Measurements from ENCODE around the gene MARCHF6. TPM values are rescaled to one million over a fixed set of nuclear protein-coding genes. Genes with fewer than 3 reads are reported as not detected.

Gene MARCHF6, protein sequence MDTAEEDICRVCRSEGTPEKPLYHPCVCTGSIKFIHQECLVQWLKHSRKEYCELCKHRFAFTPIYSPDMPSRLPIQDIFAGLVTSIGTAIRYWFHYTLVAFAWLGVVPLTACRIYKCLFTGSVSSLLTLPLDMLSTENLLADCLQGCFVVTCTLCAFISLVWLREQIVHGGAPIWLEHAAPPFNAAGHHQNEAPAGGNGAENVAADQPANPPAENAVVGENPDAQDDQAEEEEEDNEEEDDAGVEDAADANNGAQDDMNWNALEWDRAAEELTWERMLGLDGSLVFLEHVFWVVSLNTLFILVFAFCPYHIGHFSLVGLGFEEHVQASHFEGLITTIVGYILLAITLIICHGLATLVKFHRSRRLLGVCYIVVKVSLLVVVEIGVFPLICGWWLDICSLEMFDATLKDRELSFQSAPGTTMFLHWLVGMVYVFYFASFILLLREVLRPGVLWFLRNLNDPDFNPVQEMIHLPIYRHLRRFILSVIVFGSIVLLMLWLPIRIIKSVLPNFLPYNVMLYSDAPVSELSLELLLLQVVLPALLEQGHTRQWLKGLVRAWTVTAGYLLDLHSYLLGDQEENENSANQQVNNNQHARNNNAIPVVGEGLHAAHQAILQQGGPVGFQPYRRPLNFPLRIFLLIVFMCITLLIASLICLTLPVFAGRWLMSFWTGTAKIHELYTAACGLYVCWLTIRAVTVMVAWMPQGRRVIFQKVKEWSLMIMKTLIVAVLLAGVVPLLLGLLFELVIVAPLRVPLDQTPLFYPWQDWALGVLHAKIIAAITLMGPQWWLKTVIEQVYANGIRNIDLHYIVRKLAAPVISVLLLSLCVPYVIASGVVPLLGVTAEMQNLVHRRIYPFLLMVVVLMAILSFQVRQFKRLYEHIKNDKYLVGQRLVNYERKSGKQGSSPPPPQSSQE
- total RNA-seq: 100 to 1,000 TPM in 6 of 7 donors, 10 to 100 TPM in 1; 97.9 to 225 (median 182) TPM
- polyA plus RNA-seq: 10 to 100 TPM; 59.0 to 75.4 TPM
- long read RNA-seq, donor 1, full-length matches to known transcripts: 21 of 74 reads
- long read RNA-seq, donor 1, partial matches to known transcripts: 10 of 74 reads
- long read RNA-seq, donor 1, other reads (novel, unspliced or antisense): 43 of 74 reads
- long read RNA-seq, donor 2, full-length matches to known transcripts: 21 of 91 reads
- long read RNA-seq, donor 2, partial matches to known transcripts: 70 of 91 reads
- long read RNA-seq, donor 2, other reads (novel, unspliced or antisense): 0 of 91 reads
- long read RNA-seq, donor 3, full-length matches to known transcripts: 38 of 56 reads
- long read RNA-seq, donor 3, partial matches to known transcripts: 8 of 56 reads
- long read RNA-seq, donor 3, other reads (novel, unspliced or antisense): 10 of 56 reads

DNA sequence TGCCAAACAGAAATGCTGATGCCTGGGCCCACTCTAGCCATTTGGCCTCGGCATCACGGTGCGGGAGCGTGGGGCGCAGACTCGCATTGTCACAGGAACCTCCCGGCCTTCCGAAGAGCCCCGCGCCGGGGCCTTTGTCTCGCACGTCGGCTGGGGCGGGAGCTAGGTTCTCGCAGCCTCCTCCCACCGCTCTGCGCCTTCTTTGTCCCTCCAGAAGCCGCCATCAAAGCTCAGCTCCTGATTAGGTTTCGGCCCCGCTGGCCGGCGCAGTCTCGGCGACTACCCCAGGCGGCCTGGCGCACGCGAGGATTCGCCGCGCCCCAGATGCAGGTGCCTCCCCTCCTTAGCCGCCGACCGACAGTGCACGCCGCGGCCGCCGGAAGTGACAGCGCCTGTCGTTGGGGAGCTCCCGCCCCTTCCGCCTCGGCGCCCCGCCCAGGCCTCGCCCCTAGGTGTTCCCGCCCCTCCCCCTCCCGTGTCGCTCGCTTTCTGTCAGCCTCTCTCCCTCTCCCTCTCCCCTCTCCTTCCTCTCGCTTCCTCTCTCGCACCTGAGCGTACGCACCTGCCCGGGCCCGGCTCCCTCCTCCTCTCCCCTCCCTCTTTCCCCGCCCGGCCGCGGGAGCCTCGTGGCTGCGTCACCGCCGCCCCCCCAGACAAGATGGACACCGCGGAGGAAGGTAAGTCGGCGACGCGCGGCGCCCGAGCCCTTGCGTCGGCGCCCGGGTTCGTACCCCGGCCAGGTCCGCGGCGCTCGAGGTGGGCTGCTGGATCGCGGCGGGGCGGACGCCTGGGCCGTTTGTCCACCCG is at the start of gene MARCHF6:
Gene MARCHF6 (plus strand): TSS at position 455 of the 807 bp plus-strand sequence. CDS start 204 bp downstream, at position 659.
- Histone ChIP-seq H3K27me3 (no peaks in the 10 kb centered on the region), H3K27ac (peak within 1 kb of the TSS; percentile 90 to 93), H3K36me3 (no peaks in the 10 kb centered on the region), H3K4me3 (peak within 1 kb of the TSS; percentile 57), H3K9me3 (no peaks in the 10 kb centered on the region), H3K4me1 (ENCODE audit: insufficient read depth) (peaks cover 6% of the 10 kb centered on the region)
- 0 to 1% (median 1%) methylated on average over 53 to 92 of the region's 92 CpGs for WGBS, 3 donors
- intact Hi-C loops (cut with DNase I): no loop called here
- TF ChIP-seq POLR2A (IDR thresholded peaks at IDR 0.05): peak; percentile 94
- TF ChIP-seq, protein P1, sequence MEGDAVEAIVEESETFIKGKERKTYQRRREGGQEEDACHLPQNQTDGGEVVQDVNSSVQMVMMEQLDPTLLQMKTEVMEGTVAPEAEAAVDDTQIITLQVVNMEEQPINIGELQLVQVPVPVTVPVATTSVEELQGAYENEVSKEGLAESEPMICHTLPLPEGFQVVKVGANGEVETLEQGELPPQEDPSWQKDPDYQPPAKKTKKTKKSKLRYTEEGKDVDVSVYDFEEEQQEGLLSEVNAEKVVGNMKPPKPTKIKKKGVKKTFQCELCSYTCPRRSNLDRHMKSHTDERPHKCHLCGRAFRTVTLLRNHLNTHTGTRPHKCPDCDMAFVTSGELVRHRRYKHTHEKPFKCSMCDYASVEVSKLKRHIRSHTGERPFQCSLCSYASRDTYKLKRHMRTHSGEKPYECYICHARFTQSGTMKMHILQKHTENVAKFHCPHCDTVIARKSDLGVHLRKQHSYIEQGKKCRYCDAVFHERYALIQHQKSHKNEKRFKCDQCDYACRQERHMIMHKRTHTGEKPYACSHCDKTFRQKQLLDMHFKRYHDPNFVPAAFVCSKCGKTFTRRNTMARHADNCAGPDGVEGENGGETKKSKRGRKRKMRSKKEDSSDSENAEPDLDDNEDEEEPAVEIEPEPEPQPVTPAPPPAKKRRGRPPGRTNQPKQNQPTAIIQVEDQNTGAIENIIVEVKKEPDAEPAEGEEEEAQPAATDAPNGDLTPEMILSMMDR (IDR thresholded peaks at IDR 0.05): peak in 1 of 3 donors; percentile 37
- no peak for TF ChIP-seq EP300 (IDR thresholded peaks at IDR 0.05)
- peak; percentile 95 to 97 (median 95) for DNase-seq

DNA sequence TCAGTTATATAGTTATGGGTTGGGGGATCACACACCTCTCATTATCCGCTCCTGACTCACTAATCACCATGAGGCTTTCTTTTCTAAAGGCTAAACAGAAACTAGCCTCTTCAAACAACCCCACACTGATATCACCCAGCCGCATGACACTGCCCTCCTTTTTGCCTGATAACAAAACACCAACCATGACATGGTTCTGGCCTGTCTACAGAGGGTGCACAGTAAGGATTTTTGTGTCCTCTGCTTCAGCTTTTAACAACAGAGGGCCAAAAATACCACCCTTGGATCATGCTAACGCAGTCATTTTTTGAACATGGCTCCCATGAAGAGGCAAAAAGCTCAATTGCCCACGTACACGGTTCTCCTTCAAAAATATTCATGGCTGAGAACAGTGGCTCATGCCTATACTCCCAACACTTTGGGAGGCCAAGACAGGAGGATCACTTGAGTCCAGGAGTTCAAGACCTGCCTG is 49.8 kb upstream of the MARCHF6 start:
- intact Hi-C loops (cut with DNase I): no loop called here
- H3K27ac ChIP-seq: no peak overlapping the region
- WGBS, 3 donors: 73 to 92% (median 91%) methylated on average over 5 of the region's 5 CpGs
- H3K4me1 ChIP-seq (ENCODE audit: insufficient read depth): peaks cover 7% of the 10 kb centered on the region
- no peaks in the 10 kb centered on the region for H3K27me3 ChIP-seq
- no peak overlapping the region for H3K4me3 ChIP-seq
- no peaks in the 10 kb centered on the region for H3K9me3 ChIP-seq
- no peaks in the 10 kb centered on the region for H3K36me3 ChIP-seq
- TF ChIP-seq, protein P1 (IDR thresholded peaks at IDR 0.05): no peak
- TF ChIP-seq EP300 (IDR thresholded peaks at IDR 0.05) (no peak), POLR2A (IDR thresholded peaks at IDR 0.05) (no peak)
- DNase-seq: no peak

DNA sequence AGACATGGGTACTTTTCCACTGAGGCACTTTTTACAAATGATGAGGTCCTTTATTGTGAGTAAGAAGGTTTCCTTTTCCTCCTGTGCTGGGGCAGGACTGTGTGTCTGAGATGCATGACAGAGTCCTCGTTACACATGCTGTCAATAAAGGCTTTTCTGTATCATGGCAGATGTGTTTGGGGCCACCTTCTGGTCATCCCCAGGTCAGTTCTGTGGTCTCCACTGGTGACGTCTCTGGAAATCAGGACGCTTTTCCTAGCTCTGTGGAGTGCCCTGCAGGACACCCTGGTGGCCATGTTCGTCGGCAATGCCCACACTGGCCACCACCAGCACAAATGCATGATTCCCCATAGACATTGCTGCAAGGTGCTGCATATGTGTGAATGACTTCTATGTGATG is 48.6 kb upstream of the MARCHF6 start:
- no peak for TF ChIP-seq POLR2A (IDR thresholded peaks at IDR 0.05)
- TF ChIP-seq, protein P1 (IDR thresholded peaks at IDR 0.05): no peak
- TF ChIP-seq EP300 (IDR thresholded peaks at IDR 0.05): no peak
- Histone ChIP-seq H3K27ac (no peak overlapping the region), H3K9me3 (no peaks in the 10 kb centered on the region), H3K4me3 (no peak overlapping the region), H3K4me1 (ENCODE audit: insufficient read depth) (peaks cover 11% of the 10 kb centered on the region), H3K27me3 (no peaks in the 10 kb centered on the region), H3K36me3 (no peaks in the 10 kb centered on the region)
- WGBS, 3 donors: 94 to 98% (median 97%) methylated on average over 5 of the region's 5 CpGs
- no peak for DNase-seq
- intact Hi-C loops (cut with DNase I): no loop called here
